HG02870 (cell line): ENCODE results near the gene DOCK4.
A peak's percentile ranks its signal among the peaks of the same experiment; 100 is the strongest.

Experiments used
- ATAC-seq: cut with Tn5 transposase; IDR thresholded peaks from one replicate; pipeline ENCODE4 v1.9.1; 2021; ENCODE audit warnings: mild to moderate bottlenecking, moderate library complexity; ENCODE audit not compliant: unreplicated experiment

The DOCK4 gene

DNA sequence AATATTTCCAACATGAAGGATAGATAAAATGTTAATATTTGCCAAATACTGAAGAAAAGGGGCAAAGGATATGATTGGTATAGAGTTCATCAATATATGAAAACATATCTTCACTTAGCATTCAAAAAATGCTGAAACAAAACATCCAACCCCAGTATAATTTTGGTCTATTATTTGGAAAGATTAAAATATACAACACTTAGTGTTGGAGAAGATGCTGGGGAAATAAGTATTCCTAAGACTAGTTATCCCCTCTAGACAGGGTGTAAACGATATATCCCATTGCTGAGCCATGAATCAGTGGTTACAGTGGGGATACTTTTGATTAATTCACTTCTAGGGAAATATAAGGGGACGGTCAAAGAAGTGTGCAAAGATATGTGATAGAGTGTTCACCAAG, 456.6 kb downstream of the DOCK4 start:
- no peak for ATAC-seq

DNA sequence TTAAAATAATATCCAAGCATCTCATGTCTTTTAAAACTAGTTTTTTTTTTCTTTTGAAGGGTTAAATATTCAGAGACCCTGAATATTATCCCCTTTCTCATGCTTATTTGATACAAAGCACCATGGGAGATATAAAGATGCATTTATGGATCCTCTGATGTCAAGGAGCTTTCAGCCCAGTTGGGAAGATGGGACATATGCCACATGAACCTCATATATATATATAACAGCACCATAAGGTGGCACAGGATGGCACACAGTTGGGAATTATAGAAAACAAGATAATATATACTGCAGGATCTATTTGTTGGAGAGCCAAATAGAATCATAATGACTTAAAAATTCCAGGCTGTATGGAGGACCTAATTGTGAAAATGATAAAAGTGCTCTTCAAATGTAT, 458.5 kb downstream of the DOCK4 start:
- ATAC-seq = no peak

DNA sequence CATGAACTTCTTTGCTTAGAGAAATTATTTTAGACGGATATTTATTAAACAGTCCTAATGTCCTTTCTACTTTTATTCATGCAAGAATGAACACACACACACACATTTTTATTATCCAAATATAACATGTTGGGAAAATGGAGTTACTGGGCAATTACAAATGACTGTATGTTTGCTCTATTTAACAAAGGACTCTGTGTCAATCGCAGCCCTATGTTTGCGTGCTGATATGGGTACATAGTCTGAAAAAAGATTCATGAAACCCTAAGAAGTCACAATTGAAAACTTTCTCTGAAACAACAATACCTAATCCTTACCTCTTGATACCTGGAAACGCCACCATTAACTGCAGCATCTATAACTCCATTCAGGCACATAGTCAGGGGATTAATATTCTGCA, 459.2 kb downstream of the DOCK4 start:
- no peak for ATAC-seq

DNA sequence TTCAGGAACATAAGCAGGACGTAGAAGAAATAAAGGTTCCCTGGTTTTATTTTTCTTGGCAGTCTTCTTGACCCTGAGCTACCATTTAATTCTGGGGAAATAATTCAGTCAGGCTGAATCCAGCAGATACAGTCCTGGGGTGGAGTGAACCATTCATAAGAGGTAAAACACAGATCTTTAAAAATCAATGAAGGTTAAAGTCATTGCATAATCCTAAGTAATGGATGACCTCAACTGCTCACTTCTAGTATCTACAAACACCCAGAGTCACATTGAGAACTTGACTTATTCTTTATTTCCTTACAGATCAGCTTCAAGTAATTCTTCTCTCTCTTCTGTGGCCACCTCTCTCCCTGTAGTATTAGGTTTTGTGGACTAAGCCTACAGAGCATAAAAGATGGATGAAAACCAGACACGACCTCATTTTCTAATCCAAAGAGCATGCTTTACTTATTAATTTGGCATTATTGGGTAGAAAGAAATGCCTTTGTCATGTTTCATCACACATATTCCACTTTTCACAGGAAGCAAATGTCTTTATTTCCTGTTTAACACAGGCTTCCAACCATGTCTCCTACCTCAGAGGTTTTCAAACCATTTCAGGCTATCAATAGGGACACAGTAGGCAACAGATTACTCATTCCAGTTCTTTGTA, 461.6 kb downstream of the DOCK4 start:
- ATAC-seq = no peak

DNA sequence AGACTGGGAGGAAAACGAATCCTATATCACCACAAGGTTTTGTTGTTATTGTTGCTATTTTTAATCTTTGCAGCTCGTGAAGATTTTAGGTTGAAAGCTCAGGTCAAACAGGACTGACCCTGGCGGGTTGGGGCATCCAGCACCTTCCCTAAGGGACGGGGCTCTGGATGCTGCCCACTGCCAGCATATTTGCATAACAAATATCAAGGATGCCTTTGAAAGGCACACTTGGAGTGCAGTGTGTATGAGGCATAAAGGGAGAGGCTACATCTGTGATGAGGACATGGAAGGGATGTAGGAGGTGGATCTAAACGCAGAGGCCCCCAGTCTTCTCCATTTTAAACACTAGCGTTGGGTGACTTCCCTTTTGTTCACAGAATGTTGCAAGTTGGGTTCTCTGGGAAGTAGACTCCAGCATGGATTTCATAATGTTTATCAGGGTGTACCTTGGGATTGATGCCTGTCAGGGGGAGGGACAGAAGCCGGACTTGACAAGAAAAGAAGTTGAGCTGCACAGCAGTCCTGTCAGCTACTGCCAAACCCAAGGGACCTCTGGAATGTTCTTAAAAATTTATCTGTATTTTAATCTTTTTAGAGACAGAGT, 462.9 kb downstream of the DOCK4 start:
- no peak for ATAC-seq

DNA sequence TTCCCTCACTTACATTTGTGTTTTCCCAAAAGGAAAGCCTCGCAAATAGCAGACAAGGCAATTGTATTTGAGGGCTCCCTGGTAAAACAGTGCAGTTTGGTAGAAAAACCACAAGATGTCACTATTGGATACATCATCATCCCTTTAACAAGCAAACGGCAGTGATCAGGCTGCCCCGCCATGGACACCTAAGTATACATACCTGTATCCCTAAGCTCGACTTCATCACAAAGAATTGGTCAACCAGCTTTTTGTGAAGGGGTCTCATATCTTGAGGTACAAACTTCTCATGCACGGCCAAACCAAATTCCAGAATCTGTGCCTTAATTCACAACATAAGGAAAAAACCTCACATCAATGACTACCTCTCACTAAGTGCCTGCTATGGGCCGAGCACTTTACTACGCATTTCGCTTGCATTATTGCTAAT, 464.4 kb downstream of the DOCK4 start:
- peak; percentile 98 for ATAC-seq

DNA sequence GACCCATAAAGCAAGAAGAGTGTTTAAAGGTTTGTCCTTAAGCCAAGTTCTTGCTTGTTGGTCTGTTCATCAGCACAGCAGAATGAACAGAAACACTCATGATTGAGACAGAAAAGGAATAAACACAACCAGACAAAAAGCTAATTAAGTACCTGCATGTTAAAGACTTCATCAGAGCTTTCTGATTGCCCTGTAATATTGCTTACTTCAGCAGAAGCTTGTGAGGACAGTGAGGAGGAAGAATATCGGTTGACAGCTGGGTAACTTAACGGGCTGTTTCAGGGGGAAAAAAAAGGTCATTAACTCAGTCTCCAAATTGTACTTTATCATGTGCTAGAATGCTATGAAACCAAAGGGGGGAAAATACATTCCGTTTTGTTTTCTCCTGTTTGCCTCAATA, 465.3 kb downstream of the DOCK4 start:
- no peak for ATAC-seq

DNA sequence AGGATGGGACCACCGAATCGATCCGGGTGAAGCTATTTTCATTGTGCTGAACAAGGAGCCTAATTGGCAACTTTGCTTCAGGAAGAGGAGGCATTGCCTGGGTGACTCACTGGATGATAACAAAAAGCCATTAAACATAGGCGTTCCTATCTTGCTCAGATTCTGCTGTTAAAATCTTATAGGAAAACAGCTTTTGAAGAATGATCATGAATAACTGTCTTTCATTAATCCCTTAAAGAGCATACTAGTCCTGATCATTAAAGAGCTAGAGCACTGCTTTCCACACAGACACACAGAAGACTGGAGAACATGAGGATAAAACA, 469.7 kb downstream of the DOCK4 start:
- no peak for ATAC-seq

DNA sequence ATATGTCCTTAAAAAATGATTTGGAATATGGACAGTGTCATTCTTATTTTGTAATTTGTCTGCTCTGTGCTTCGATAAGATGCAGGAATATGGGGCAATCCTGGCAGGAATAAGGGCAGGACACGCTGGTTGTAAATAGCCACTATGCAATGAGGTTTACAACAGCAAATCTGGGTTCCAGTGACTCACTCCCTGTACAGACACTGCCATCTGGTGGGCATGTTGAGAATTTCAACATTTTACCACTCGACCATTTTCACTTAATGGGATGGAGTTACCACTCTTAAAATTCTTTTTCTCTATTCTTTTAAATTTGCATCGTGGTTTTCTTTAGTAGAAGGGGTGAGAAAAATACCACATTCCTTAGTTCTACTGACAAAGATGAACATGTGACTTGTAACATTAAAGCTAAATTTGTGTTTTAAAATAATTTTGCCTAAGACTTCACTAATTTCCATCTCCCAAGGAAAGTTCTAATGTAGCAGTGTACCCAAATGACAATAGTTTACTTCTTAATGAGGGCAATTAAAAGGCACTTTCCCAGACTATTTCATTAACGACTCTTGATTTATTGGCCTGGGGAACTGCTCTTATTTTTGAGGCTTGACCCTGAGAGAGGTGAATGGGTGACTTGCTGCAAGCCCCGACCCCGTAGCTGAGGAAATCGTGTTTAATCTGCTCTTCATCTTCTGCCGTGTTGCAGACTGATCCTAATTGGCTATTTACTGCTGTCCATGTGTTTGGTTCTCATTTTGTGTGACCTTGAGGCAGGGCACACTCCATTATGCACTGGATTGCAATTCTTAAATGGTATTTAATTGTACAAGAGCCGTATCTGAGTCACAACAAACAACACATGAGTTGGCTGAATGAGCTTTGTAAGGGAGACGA, 470.3 kb downstream of the DOCK4 start:
- ATAC-seq = peak; percentile 55

DNA sequence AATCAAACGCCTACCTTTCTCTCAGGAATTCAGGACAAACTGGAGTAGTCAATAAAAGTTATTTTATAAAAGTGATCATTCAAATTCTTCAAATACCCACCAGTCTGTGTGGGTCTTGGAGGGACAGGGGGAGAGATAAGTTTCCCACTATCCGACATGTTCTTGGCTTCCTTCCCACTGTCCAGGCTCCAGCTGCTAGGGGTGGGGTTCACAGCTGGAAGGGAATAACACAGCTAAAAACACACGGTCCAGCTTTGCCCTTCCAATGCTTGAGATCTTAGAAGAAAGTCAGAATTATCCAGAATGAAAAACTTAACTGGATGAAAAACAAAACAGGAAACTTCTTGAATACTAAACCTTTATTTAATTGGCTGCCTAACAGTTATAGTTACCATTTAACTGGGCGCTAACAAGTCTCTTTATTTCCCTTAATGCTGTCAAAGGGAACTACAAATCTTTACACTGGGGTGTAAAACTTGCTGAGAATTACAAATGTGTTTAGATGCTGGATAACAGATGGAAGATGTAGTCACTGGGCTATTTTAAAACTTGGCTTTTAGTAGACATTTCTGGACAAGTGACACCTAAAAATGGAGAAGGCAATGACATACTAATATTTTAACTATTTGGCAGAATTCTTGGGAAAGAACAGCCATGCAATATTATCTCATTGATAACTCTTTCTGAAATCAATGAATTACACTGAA, 471.1 kb downstream of the DOCK4 start:
- no peak for ATAC-seq

DNA sequence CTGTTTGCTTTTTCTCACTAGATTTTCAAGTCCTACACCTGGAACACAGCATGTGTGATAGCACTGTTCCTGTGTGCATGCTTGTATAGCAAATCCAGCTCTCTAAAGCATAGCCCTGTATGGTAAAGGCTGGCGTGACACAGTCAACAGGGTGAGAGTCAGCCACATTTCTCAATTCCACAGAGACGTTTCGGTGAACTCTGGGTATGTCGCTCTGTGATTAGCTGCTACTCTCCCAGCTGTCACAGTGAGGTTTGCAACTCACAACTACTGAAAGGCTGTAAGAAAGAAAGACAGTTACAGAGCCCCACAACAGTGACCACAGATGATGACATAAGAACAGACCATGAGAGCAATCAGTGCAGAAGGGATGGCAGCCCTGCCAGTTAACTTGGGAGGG, 473.3 kb downstream of the DOCK4 start:
- ATAC-seq = peak; percentile 50

DNA sequence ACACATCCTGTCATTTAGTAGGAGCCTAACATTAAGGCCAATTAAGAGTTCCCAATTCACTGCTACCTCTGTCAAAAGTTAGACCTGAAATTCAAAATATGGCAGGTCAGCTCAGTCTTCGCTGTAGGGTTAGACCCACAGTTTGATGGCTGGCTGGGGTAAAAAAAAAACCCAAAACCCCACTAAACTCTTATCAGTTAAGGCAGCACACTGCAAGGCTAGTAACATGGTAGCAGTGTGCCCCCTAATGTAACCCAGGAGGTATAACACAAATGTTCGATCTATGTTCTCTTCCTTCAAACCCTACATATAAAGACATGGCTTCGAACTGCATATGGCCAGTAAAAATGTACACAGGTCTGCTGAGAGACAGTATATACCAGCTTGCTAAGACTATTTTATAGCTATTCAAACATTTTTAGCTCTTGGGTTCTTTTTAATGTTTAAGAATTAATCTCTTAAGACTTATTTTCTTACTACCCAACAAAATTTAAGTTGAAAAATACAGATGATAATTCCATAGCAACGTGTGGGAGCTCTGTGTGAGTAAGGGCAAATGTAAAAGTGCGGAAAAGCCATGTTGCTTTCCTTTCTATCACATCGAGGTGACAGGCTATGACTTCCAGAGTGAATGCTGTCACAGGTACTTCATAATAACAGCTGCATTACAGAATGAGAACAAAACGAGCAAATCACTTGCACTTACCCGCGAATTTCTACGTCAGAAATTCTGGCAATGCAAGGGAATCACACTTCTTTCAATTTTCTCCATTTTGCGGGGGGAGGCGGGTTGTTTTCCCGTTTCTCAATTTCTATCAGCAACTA, 475.5 kb downstream of the DOCK4 start:
- ATAC-seq = peak; percentile 72

DNA sequence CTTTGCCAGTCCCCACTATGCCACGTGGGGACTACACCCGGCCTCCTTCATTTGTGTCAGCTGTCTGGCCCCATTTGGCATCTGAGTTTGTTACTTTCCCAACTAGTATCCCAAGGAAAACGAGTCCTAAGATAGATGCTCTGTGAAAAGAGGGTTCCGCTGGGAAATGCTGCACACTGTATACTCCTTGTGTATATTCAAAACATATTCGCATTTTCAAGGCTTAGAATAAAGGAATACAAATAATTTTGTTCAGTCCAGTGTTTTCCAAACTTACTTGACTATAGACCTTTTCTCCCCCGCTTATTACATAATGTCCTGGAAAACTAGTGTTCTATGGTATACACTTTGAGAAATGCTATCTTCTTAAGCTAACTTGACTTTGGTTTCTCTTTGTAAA, 476.1 kb downstream of the DOCK4 start:
- no peak for ATAC-seq

DNA sequence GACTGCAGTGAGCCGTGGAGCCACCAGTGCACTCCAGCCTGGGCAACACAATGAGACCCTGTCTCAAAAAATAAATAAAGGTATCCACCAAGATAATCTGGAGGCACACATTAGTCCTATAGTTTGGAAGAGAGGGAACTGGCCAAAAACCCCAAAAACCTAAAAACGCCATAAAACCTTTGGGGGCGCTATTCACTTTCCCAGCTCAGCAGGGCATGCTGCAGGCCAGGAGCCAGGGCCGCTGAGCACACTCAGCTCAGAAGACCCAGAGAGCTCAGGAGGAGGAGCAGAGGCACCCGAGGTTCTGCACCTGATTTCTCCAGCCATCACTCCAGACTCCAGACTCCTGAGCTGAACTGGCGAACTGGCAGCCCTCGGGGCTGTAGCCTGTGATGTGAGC, 476.7 kb downstream of the DOCK4 start:
- no peak for ATAC-seq

DNA sequence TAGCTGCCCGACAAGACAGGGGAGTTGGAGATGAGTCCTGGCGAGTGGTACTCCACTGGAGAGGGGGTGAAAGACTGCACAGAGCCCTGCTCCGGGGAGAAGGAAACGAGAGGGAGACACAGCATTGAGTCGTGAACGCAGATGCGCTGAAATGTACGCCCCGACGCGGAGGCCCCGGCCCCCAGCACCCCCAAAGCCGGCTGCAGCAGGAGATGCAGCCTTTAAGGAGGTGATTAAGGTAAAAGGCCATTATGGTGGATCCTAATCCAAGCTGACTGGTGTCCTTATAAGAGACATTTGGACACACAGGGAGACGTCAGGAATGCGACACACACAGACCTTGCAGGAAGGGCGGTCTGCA, 477.6 kb downstream of the DOCK4 start:
- no peak for ATAC-seq

DNA sequence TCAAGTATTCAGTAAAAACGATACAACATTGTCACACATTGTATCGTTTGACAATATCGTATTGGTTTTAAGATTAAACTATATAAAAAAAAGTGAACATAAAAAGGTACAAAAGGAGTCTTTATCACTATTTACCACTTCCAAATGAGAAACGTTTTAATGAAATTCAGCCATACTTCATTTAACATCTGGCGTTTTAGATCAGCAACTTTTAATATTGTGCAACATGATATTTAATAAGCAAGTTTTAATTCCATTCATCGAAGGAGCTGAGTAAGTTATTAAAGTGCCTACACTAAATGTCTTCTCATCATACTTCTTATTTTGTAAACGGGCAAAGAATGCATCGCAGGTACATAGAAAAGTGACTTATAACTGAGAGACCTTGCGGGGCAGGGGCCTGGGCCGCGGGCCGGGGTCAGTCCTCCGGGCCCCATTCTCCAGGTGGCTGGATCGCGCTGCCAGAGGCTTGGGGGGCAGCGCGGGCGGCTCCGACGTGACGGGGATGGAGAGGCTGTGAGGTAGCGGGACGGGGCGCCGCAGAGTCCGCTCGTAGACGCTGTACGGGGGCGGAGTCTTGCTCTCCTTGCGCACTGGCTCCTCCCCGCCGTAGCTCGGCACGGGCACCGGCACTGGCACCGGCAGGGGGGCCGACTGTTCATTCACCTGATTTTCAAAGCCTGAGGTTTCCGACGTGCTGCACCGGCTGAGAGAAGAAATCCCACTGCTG, 478.1 kb downstream of the DOCK4 start:
- ATAC-seq = no peak

DNA sequence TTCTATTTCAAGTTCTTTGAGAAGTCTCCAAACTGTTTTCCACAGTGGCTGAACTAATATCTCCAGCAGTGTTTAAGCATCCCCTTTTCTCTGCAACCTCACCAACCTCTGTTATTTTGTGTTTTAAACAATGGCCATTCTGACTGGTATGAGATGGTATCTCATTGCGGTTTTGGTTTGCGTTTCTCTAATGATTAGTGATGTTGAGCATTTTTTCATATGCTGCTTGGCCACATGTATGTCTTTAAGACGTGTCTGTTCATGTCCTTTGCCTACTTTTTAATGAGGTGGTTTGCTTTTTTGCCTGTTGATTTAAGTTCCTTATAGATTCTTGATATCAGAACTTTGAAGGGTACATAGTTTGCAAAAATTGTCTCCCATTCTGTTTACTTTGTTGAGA, 487.3 kb downstream of the DOCK4 start:
- no peak for ATAC-seq

DNA sequence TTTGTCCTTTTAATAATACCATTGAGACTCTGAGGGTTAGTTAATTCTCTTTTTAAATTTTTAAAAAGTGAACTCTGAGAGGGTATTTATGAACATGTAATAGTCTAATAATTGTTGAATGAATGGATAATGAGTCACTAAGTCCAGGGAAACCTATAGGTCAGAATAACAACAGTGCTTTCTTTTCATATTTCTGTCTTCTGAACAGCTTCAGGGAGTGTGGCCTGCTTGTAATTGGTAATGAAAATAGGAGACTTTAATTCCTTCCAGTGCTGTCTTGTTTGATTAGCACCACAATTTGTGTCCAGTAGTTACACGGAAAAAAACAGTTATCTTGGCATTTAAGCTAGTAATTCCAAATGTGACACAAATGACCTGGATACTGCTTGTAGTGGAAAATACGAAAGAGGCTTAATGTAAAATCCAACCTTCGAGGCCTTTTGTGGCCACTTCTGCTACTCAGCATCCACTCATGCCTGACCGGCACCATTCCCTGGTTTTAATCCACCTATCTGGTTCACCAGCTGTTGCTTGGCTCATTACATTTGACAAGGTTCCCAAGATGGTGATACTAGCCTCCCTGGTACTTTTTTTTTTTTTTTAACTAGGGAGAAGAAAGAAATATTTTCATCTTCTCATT, 494.7 kb downstream of the DOCK4 start:
- no peak for ATAC-seq

DNA sequence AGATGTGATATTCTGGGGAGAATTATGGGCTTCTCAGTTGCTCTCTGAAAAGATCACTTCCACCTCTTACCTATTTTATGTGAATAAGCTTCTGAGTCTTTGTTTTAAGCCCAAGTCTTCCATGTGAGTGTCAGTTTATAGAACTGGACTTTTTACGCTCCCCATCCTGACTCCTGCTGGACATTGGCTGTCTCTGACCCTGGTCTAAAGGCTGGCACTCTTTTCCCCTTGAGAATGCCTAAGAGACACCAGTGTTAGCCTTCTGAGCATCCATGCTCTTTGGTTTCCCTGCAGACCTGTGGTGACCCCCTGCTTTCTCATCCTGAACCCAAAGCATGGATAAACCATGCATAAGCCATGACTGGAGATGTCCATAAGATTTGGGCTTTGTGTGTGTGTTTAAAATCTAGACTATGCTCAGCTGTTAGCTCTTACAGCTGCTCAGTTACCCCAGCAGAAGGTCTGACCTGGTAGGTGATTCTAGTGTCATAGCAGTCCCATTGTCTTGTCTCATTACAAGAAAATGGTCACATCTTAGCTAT, 495.3 kb downstream of the DOCK4 start:
- no peak for ATAC-seq
